Adrenal gland (tissue), 12 donors: Measurements from ENCODE around the gene ABHD13. TPM values are rescaled to one million over a fixed set of nuclear protein-coding genes. Genes with fewer than 3 reads are reported as not detected.
A peak's percentile ranks its signal among the peaks of the same experiment; 100 is the strongest.

Experiments used
- DNase-seq, 7 donors: peaks; one replicate each; pipeline ENCODE4 v3.0.0-alpha.2; 2019 to 2020
- H3K27ac ChIP-seq, 5 donors: fragments of 200-600 bp; sonication (generic) in 4 of 5; 1 replicate in 3 of 5; 2 replicates in 2 of 5; pipeline versions ENCODE4 v1.5.1 to v1.8.0; 2016 to 2020; ENCODE audit warnings: mild to moderate bottlenecking in 1 of 5
- H3K27me3 ChIP-seq: fragments of 200-600 bp; 2 replicates; pipeline ENCODE4 v1.8.0; 2021
- H3K36me3 ChIP-seq, 2 donors: fragments of 200-600 bp; replicated peaks in 1 of 2; 1 replicate in 1 of 2; 2 replicates in 1 of 2; pipeline versions ENCODE4 v1.5.1 to v1.8.0; 2018 to 2022
- H3K4me1 ChIP-seq, 2 donors: fragments of 200-600 bp; replicated peaks in 1 of 2; 1 replicate in 1 of 2; 2 replicates in 1 of 2; pipeline versions ENCODE4 v1.5.1 to v1.8.0; 2018 to 2021
- H3K4me3 ChIP-seq, 4 donors: fragments of 200-600 bp; sonication (generic) in 3 of 4; one replicate each; pipeline ENCODE4 v1.5.1; 2016 to 2018
- H3K9me3 ChIP-seq, 3 donors: fragments of 200-600 bp; sonication (generic) in 1 of 3; replicated peaks in 1 of 3; 1 replicate in 2 of 3; 2 replicates in 1 of 3; pipeline versions ENCODE4 v1.5.1 to v1.8.0; 2016 to 2021
- CTCF ChIP-seq, 6 experiments: fragments of 450-650 bp in 4 of 6; fragments of 200-600 bp in 2 of 6; sonication (generic) in 1 of 6; IDR thresholded peaks; 1 replicate in 5 of 6; 2 replicates in 1 of 6; pipeline versions ENCODE4 v1.5.1 to v1.8.0; 2016 to 2021; ENCODE audit warnings: antibody characterized with exemption in 6 of 6, mild to moderate bottlenecking in 2 of 6, moderate library complexity in 1 of 6
- POLR2A ChIP-seq, 2 donors: fragments of 450-650 bp; IDR thresholded peaks; one replicate each; pipeline ENCODE4 v1.6.1; 2017; ENCODE audit warnings: antibody characterized with exemption in 2 of 2, mild to moderate bottlenecking in 2 of 2, moderate library complexity in 1 of 2
- WGBS, 4 donors: extraction: QIAGEN DNeasy Blood & Tissue Kit in 2 of 4; methylation state at CpG; one replicate each; pipeline versions ENCODE4 v1.1.5 to v1.1.7; 2013 to 2017; 5-methylcytosine and 5-hydroxymethylcytosine counted together
- intact Hi-C, 2 donors: fragments of 100-400 bp; cut with DNase I; formaldehyde crosslinking; loops; one replicate each; pipeline versions ENCODE4 v1.14.1 to v1.15.0; 2022 to 2023
- polyA plus RNA-seq, 3 donors: library from polyadenylated mRNA; stranded (reverse); fragments of 200-250 nt in 2 of 3; fragments of 350-450 nt in 1 of 3; fragmentation: Illumina TruSeq in 1 of 3; extraction: RNeasy Lipid Tissue Mini Kit (QIAGEN cat#74804) in 1 of 3; gene quantifications; one replicate each; pipeline ENCODE4 v1.2.3, GENCODE V29; 2013 to 2014
- total RNA-seq, 9 donors: library from RNA; depleted of rRNA in 4 of 9; stranded (reverse); fragments of >200 nt in 4 of 9; fragments of 120-200 nt in 1 of 9; fragmentation: NEBNext Ultra II Directional in 1 of 9; extraction: Animal tissue kit (Norgen Biotek cat#: 25700) in 1 of 9; gene quantifications; one replicate each; pipeline versions ENCODE4 v1.1.0 to v1.2.4, GENCODE V29; 2013 to 2023
- donor health status: healthy with polysubstance abuse.
- donor health status: Bipolar disorder and iron deficiency.
- donor health status: DM: yes; HTN: yes; CAD: no.
- donor health status: DM: no; HTN: no; CAD: no.
- donor health status: DM: no; HTN: no; CAD: no.
- donor health status: DM: yes; HTN: yes; CAD: no.

Gene ABHD13
- total and polyA plus RNA-seq, 12 donors, result 2.6 to 11.6 (median 8.3) TPM

GRCh38 chr13:108220041-108220440 lies 1.8 kb downstream of the ABHD13 start:
- DNase-seq, result no peak
- Histone ChIP-seq H3K4me3 (peak overlapping the region in 1 of 4 donors; percentile 87), H3K9me3 (no peaks in the 10 kb centered on the region), H3K27ac (no peak overlapping the region), H3K36me3 (no peaks in the 10 kb centered on the region), H3K27me3 (no peaks in the 10 kb centered on the region), H3K4me1 (peaks cover 17 to 44% of the 10 kb centered on the region in 2 donors)
- TF ChIP-seq POLR2A (IDR thresholded peaks at IDR 0.05), result no peak
- TF ChIP-seq CTCF (IDR thresholded peaks at IDR 0.05), result no peak
- intact Hi-C loops, result loop anchor here in 1 of 2 donors (10.0 kb wide), 1 partner anchor 105 kb away; no protein-coding TSS in a partner anchor
- 33 to 63% (median 46%) methylated on average over 1 of the region's 1 CpG for WGBS, 4 donors

DNA sequence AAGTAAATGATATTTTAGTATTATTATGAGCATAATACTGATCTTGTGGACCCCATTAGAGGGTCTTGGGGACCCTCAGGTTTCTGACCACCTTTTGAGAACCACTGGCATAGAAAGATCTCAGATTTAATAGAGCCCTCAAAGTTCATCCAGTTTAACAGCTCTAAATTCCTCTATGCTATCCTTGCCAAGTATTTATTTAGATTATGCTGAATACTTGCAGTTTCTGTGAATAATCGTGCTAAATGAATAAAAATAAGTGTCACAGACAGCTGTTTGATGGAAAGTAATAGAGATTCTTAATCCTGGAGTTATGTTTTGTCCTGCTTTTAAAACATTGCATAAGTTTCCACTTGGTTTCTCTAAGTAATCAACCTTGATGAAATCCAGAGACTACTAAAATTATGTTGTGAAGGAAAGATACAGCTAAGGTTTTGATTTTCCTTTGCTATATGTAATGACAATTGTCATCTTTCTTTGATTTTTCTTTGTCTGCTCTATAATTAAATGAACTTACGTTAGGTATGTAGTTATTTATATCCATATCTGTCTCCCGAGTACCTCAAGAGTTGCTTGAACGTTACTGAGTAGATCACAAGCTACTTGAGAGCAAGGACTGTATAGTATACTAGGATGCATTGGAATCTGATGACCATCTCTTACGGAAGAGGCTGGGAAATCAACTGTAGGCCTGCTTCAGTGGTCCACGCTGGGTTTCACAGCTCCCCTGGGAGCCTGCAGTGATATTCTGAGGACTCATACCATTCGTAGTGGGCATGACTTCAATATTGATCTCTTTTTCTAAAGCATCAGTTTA lies 5.7 kb downstream of the ABHD13 start:
- H3K27ac ChIP-seq, result no peak overlapping the region
- no peak for DNase-seq
- H3K4me3 ChIP-seq, result no peak overlapping the region
- H3K4me1 ChIP-seq, result peaks cover 9 to 49% of the 10 kb centered on the region in 2 donors
- intact Hi-C loops, result loop anchor here in 1 of 2 donors (10.0 kb wide), 1 partner anchor 101 kb away; no protein-coding TSS in a partner anchor
- no peaks in the 10 kb centered on the region for H3K36me3 ChIP-seq
- 85 to 90% (median 88%) methylated on average over 7 of the region's 7 CpGs for WGBS, 4 donors
- TF ChIP-seq POLR2A (IDR thresholded peaks at IDR 0.05) (no peak), CTCF (IDR thresholded peaks at IDR 0.05) (no peak)
- H3K27me3 ChIP-seq, result no peaks in the 10 kb centered on the region
- H3K9me3 ChIP-seq, result no peaks in the 10 kb centered on the region

GRCh38 chr13:108225440-108225839 lies 7.2 kb downstream of the ABHD13 start:
- no peaks in the 10 kb centered on the region for H3K36me3 ChIP-seq
- no peaks in the 10 kb centered on the region for H3K9me3 ChIP-seq
- H3K4me1 ChIP-seq, result peaks cover 0 to 36% of the 10 kb centered on the region in 2 donors
- no peak for TF ChIP-seq CTCF (IDR thresholded peaks at IDR 0.05)
- TF ChIP-seq POLR2A (IDR thresholded peaks at IDR 0.05), result no peak
- intact Hi-C loops, result loop anchor here in 1 of 2 donors (10.0 kb wide), 1 partner anchor 99 kb away; no protein-coding TSS in a partner anchor
- no peaks in the 10 kb centered on the region for H3K27me3 ChIP-seq
- no peak overlapping the region for H3K27ac ChIP-seq
- no peak overlapping the region for H3K4me3 ChIP-seq
- DNase-seq, result no peak
- WGBS, 4 donors, result 70 to 88% (median 83%) methylated on average over 1 of the region's 1 CpG

DNA sequence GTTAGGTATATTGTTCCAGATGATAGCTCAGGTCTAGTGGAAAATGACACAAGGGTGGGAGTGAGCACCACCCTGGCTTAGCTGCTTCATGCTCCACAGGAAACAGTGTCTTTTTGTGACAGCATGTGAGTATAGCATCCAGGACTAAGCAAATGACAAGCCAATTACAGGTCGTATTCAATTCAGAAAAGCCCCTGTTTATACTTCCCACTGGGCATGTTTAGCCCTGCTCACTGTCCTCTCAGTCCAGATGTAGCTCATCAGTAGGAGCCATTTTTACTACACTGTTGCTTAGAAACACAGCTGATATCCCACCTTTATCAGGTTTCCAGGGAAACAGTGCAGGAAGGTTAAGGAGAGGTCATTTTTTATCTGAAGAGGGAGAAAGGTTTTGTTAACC lies 8.0 kb downstream of the ABHD13 start:
- no peaks in the 10 kb centered on the region for H3K36me3 ChIP-seq
- no peaks in the 10 kb centered on the region for H3K27me3 ChIP-seq
- H3K4me1 ChIP-seq, result peaks cover 0 to 28% of the 10 kb centered on the region in 2 donors
- intact Hi-C loops, result loop anchor here in 1 of 2 donors (10.0 kb wide), 1 partner anchor 99 kb away; no protein-coding TSS in a partner anchor
- H3K9me3 ChIP-seq, result no peaks in the 10 kb centered on the region
- TF ChIP-seq CTCF (IDR thresholded peaks at IDR 0.05), result no peak
- TF ChIP-seq POLR2A (IDR thresholded peaks at IDR 0.05), result no peak
- DNase-seq, result no peak
- WGBS, 4 donors, result 15 to 43% (median 23%) methylated on average over 1 of the region's 1 CpG
- no peak overlapping the region for H3K4me3 ChIP-seq
- peak overlapping the region in 1 of 5 donors; percentile 19 for H3K27ac ChIP-seq
